Sigmoid colon (tissue), 7 donors: ENCODE data around the gene ELAVL2. TPM values are rescaled to one million over a fixed set of nuclear protein-coding genes. Genes with fewer than 3 reads are reported as not detected.

Source experiments
- DNase-seq: peaks from one replicate; pipeline ENCODE4 v3.0.0-alpha.2; 2019
- H3K27ac ChIP-seq, 4 donors: fragments of 200-600 bp; sonication (generic); one replicate each; pipeline ENCODE4 v1.5.1; 2016 to 2019; ENCODE audit warnings: mild to moderate bottlenecking in 1 of 4
- H3K27me3 ChIP-seq, 3 donors: fragments of 200-600 bp; sonication (generic); one replicate each; pipeline ENCODE4 v1.5.1; 2019; ENCODE audit warnings: mild to moderate bottlenecking in 1 of 3
- H3K36me3 ChIP-seq, 4 donors: fragments of 200-600 bp; sonication (generic); one replicate each; pipeline ENCODE4 v1.5.1; 2016 to 2019
- H3K4me1 ChIP-seq, 4 donors: fragments of 200-600 bp; sonication (generic); one replicate each; pipeline ENCODE4 v1.5.1; 2017 to 2019
- H3K4me3 ChIP-seq, 4 donors: fragments of 200-600 bp; sonication (generic); one replicate each; pipeline ENCODE4 v1.5.1; 2017 to 2019; ENCODE audit warnings: mild to moderate bottlenecking in 2 of 4, moderate library complexity in 1 of 4
- H3K9me3 ChIP-seq, 4 donors: fragments of 200-600 bp in 3 of 4; sonication (generic) in 3 of 4; one replicate each; pipeline versions ENCODE4 v1.5.1 to v1.6.1; 2013 to 2019
- EP300 ChIP-seq, 4 donors: sonication (generic); formaldehyde crosslinking; IDR thresholded peaks; one replicate each; pipeline ENCODE4 v1.6.1; 2017; ENCODE audit warnings: antibody characterized with exemption in 4 of 4
- POLR2A ChIP-seq, 2 donors: fragments of 450-650 bp; IDR thresholded peaks; one replicate each; pipeline ENCODE4 v1.6.1; 2016; ENCODE audit warnings: antibody characterized with exemption in 2 of 2, mild to moderate bottlenecking in 2 of 2, moderate library complexity in 2 of 2
- POLR2AphosphoS5 ChIP-seq, 4 donors: sonication (generic); formaldehyde crosslinking; IDR thresholded peaks; one replicate each; pipeline ENCODE4 v1.6.1; 2017; ENCODE audit warnings: antibody characterized with exemption in 4 of 4
- WGBS, 2 donors: extraction: QIAGEN DNeasy Blood & Tissue Kit; methylation state at CpG; one replicate each; pipeline ENCODE4 v1.1.7; 2013; 5-methylcytosine and 5-hydroxymethylcytosine counted together
- intact Hi-C: fragments of 100-400 bp; cut with DNase I; formaldehyde crosslinking; loops from one replicate; pipeline ENCODE4 v1.15.1; 2023
- polyA plus RNA-seq, 3 donors: library from polyadenylated mRNA; stranded (reverse); fragments of 200-250 nt; gene quantifications; one replicate each; pipeline ENCODE4 v1.2.3, GENCODE V29; 2013
- total RNA-seq, 4 donors: library from RNA; depleted of rRNA; stranded (reverse); fragments of >200 nt; gene quantifications; one replicate each; pipeline ENCODE4 v1.1.0, GENCODE V29; 2016
- TF ChIP-seq, protein P1 (sequence below), 4 experiments: fragments of 450-650 bp in 3 of 4; fragments of 200-600 bp in 1 of 4; IDR thresholded peaks; one replicate each; pipeline ENCODE4 v1.5.1; 2016 to 2019; ENCODE audit warnings: antibody characterized with exemption in 4 of 4, mild to moderate bottlenecking in 3 of 4, moderate library complexity in 2 of 4
- donor health status: healthy with polysubstance abuse.
- donor health status: Bipolar disorder and iron deficiency.
- donor health status: healthy.

ELAVL2 gene
- total and polyA plus RNA-seq, 7 donors: 0.16 to 0.36 (median 0.22) TPM; not detected in 4

- H3K4me3 ChIP-seq: no peak overlapping the region
- H3K36me3 ChIP-seq: no peaks in the 10 kb centered on the region
- DNase-seq: no peak
- TF ChIP-seq EP300 (IDR thresholded peaks at IDR 0.05) (no peak), POLR2A (IDR thresholded peaks at IDR 0.05) (no peak), POLR2AphosphoS5 (IDR thresholded peaks at IDR 0.05) (no peak)
- H3K4me1 ChIP-seq: peaks cover 0 to 5% (median 2%) of the 10 kb centered on the region in 4 donors
- WGBS, 2 donors: 44 to 62% methylated on average over 2 of the region's 2 CpGs
- H3K27me3 ChIP-seq: no peaks in the 10 kb centered on the region
- intact Hi-C loops: no loop called here
- H3K27ac ChIP-seq: no peak overlapping the region
- H3K9me3 ChIP-seq: no peaks in the 10 kb centered on the region
Measured at GRCh38 chr9:23774266-23774665, 51.8 kb downstream of the ELAVL2 start.

GRCh38 chr9:23772385-23772783 is 53.7 kb downstream of the ELAVL2 start:
- TF ChIP-seq, protein P1, sequence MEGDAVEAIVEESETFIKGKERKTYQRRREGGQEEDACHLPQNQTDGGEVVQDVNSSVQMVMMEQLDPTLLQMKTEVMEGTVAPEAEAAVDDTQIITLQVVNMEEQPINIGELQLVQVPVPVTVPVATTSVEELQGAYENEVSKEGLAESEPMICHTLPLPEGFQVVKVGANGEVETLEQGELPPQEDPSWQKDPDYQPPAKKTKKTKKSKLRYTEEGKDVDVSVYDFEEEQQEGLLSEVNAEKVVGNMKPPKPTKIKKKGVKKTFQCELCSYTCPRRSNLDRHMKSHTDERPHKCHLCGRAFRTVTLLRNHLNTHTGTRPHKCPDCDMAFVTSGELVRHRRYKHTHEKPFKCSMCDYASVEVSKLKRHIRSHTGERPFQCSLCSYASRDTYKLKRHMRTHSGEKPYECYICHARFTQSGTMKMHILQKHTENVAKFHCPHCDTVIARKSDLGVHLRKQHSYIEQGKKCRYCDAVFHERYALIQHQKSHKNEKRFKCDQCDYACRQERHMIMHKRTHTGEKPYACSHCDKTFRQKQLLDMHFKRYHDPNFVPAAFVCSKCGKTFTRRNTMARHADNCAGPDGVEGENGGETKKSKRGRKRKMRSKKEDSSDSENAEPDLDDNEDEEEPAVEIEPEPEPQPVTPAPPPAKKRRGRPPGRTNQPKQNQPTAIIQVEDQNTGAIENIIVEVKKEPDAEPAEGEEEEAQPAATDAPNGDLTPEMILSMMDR (IDR thresholded peaks at IDR 0.05): no peak
- no peak for TF ChIP-seq POLR2A (IDR thresholded peaks at IDR 0.05)
- H3K4me3 ChIP-seq: no peak overlapping the region
- no peak overlapping the region for H3K27ac ChIP-seq
- no peaks in the 10 kb centered on the region for H3K36me3 ChIP-seq
- no peak for DNase-seq
- no peaks in the 10 kb centered on the region for H3K27me3 ChIP-seq
- no peaks in the 10 kb centered on the region for H3K4me1 ChIP-seq
- H3K9me3 ChIP-seq: no peaks in the 10 kb centered on the region
- intact Hi-C loops: no loop called here

- Histone ChIP-seq H3K9me3 (no peaks in the 10 kb centered on the region), H3K36me3 (no peaks in the 10 kb centered on the region), H3K4me3 (no peak overlapping the region), H3K4me1 (no peaks in the 10 kb centered on the region), H3K27ac (no peak overlapping the region), H3K27me3 (no peaks in the 10 kb centered on the region)
- TF ChIP-seq POLR2AphosphoS5 (IDR thresholded peaks at IDR 0.05) (no peak), EP300 (IDR thresholded peaks at IDR 0.05) (no peak), POLR2A (IDR thresholded peaks at IDR 0.05) (no peak)
- TF ChIP-seq, protein P1 (IDR thresholded peaks at IDR 0.05): no peak
- intact Hi-C loops: no loop called here
- no peak for DNase-seq
Measured at GRCh38 chr9:23771746-23772384, 54.2 kb downstream of the ELAVL2 start.

GRCh38 chr9:23769307-23769935 is 56.6 kb downstream of the ELAVL2 start:
- no peaks in the 10 kb centered on the region for H3K9me3 ChIP-seq
- no peaks in the 10 kb centered on the region for H3K27me3 ChIP-seq
- H3K4me1 ChIP-seq: no peaks in the 10 kb centered on the region
- TF ChIP-seq POLR2A (IDR thresholded peaks at IDR 0.05) (no peak), EP300 (IDR thresholded peaks at IDR 0.05) (no peak), POLR2AphosphoS5 (IDR thresholded peaks at IDR 0.05) (no peak)
- TF ChIP-seq, protein P1 (IDR thresholded peaks at IDR 0.05): no peak
- no peaks in the 10 kb centered on the region for H3K36me3 ChIP-seq
- DNase-seq: no peak
- no peak overlapping the region for H3K27ac ChIP-seq
- WGBS, 2 donors: 25 to 67% methylated on average over 7 of the region's 7 CpGs
- intact Hi-C loops: no loop called here
- no peak overlapping the region for H3K4me3 ChIP-seq

GRCh38 chr9:23768861-23769260 is 57.2 kb downstream of the ELAVL2 start:
- Histone ChIP-seq H3K9me3 (no peaks in the 10 kb centered on the region), H3K4me1 (no peaks in the 10 kb centered on the region), H3K27ac (no peak overlapping the region), H3K4me3 (no peak overlapping the region), H3K36me3 (no peaks in the 10 kb centered on the region), H3K27me3 (no peaks in the 10 kb centered on the region)
- intact Hi-C loops: no loop called here
- 69 to 79% methylated on average over 2 of the region's 2 CpGs for WGBS, 2 donors
- no peak for TF ChIP-seq POLR2AphosphoS5 (IDR thresholded peaks at IDR 0.05)
- TF ChIP-seq EP300 (IDR thresholded peaks at IDR 0.05): no peak
- no peak for TF ChIP-seq POLR2A (IDR thresholded peaks at IDR 0.05)
- TF ChIP-seq, protein P1 (IDR thresholded peaks at IDR 0.05): no peak
- no peak for DNase-seq
